ENCODE data around the gene ODAD4.
A peak's percentile ranks its signal among the peaks of the same experiment; 100 is the strongest.

The ODAD4 gene

GRCh38 chr17:41930009-41930832 lies at the start of gene ODAD4:
TSS of gene ODAD4 (plus strand) at chr17:41930617. CDS start at chr17:41930724, 107 bp downstream.
- DNase-seq, result peak; percentile 92 to 95

DNA sequence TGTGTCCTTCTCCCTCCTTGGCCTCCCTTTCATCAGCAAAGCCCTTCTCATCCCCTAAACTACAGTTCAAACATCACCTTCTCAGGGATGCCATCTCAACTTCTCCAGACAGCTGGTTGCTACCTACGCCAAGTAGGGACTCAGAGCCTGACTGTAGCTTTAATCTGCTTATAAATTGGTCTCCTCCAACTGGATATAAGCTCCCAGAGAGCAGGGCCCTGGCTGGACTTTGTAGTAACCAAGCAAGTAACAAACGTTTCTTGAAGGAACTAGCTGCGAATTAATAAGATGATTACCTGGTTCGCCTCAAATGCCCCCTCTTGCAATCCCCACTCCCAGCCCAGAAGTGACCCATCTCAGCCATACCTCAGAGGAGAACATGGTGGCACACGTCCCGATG lies 47.7 kb upstream of the ODAD4 start:
- no peak for DNase-seq

DNA sequence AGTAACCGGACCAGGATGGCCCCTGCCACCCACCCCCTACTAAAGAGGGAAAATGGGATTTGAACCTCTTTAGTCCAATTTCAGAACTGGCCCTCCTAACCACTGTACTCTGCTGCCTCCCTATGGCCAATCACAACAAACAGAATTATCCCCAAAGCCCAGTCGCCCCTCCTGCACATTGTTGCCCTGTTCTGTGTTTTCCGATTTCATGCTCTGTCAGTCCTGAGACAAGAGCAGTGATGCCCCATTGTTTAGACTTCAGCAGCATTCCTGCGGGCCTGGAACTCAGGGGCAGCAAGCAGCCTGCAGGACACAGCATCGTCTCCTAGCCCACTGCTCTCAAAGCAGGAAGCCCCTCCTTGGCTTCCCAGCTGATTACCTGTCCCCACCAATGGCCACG lies 44.7 kb upstream of the ODAD4 start:
- DNase-seq, result no peak

GRCh38 chr17:41888332-41888965 lies 42.0 kb upstream of the ODAD4 start:
- DNase-seq, result no peak

- DNase-seq, result no peak
These were observed 39.0 kb upstream of the ODAD4 start for GRCh38 chr17:41891135-41892020.

DNA sequence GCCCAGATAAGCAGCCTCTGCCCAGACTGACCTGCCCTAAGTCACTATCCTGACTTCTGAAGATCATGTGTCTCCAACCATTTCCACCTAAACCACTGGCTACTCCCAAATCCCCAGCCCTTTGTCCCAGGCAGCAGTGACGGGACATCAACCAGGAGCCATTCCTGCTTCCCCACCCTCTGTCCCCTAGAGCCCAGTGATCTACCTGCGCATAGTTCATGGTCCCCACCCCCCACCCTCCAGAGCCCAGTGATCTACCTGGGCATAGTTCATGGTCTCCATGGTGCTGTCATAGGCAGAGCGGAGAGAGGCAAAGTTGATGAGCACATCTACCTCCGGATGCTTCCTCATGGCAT lies 38.4 kb upstream of the ODAD4 start:
- no peak for DNase-seq

DNA sequence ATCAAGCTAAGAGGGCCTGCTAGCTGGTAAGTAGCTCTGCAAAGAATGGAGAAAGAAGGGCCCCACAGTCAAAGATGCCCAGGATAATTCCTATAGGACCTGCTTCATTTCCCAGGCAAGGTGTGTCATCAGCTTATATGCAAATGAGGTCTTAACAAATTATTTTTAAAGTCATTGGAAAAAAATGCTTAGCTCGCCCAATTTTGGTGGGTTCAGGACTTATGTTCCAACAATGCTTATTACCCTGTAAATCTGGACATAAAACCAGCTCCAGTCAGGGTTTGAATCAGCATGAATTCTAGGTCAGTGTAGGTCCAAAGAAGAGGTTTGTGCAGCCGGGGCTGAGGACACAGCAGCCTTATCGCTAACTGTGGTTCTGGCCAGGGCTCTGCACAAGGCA lies 37.0 kb upstream of the ODAD4 start:
- no peak for DNase-seq

GRCh38 chr17:41894791-41895331 lies 35.6 kb upstream of the ODAD4 start:
- no peak for DNase-seq

GRCh38 chr17:41895617-41896016 lies 34.8 kb upstream of the ODAD4 start:
- no peak for DNase-seq

- DNase-seq, result no peak
These were observed 33.7 kb upstream of the ODAD4 start for GRCh38 chr17:41896726-41897125.

DNA sequence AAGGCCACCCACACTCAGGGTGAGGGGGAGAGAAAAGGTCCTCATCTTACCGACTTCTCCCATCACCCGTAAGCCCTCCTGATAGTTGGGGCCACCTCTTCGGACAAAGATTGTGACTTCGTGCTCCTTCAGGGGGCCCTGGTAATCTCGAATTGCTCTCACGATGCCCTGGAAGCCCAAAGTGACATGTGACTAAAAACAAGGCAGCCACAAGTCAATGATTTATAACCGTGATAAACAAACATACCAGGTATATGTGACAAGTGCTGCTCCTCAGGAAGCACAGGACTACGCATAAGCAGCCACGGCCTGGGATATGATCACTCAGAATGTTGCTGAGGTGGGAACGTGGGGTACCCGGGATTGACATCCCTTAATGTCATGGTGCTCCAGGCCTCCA lies 28.8 kb upstream of the ODAD4 start:
- DNase-seq, result no peak

DNA sequence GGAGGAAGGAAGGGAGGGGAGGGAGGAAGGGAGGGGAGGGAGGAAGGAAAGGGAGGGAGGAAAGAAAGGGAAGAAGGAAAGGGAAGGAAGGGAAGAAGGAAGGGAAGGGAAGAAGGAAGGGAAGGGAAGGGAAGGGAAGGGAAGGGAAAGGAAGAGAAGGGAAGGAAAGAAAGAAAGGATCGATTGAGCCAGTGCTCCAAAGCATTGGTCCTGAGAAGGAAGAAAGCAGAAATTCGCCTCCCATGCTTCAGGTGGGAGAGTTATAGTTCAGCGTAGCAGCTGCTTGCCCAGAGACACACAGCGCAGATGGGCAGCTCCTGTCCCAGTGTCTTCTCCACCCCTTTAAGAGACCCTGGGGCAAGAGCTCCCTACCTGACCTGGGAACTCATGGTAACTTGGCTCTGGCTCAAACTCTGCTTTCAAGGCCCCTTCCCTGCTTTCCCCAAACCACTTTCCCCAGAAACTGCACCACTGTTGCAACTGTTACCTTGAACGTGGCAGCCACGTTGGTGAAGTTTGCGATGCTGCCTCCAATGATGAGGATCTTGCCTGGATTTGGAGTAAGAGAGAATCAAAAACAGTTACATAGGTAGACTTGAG lies 26.1 kb upstream of the ODAD4 start:
- DNase-seq, result no peak

GRCh38 chr17:41905172-41905571 lies 25.2 kb upstream of the ODAD4 start:
- DNase-seq, result no peak

GRCh38 chr17:41906465-41907184 lies 23.8 kb upstream of the ODAD4 start:
- DNase-seq, result no peak

- no peak for DNase-seq
These were observed 23.2 kb upstream of the ODAD4 start for GRCh38 chr17:41907185-41907556.

GRCh38 chr17:41907633-41908539 lies 22.5 kb upstream of the ODAD4 start:
- no peak for DNase-seq

DNA sequence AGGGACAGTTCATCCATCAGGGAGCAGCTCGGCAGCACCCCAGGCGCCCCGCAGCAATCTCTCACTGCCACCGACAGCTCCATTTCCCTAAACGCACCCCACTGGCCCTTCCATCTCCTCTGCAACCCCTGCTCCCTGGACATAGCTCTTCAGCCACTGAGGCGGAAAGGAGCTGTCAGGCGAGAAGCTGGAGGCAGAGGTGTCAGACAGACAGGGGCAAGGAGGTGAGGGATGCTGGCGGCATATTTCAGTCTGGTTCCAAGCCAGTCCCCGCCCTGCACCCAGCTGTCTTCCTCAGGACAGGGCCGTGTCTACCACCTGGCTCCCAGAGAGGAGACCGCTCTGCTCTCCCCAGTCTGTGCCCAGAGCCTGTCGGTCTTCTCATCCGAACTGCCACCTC lies 21.3 kb upstream of the ODAD4 start:
- DNase-seq, result no peak

DNA sequence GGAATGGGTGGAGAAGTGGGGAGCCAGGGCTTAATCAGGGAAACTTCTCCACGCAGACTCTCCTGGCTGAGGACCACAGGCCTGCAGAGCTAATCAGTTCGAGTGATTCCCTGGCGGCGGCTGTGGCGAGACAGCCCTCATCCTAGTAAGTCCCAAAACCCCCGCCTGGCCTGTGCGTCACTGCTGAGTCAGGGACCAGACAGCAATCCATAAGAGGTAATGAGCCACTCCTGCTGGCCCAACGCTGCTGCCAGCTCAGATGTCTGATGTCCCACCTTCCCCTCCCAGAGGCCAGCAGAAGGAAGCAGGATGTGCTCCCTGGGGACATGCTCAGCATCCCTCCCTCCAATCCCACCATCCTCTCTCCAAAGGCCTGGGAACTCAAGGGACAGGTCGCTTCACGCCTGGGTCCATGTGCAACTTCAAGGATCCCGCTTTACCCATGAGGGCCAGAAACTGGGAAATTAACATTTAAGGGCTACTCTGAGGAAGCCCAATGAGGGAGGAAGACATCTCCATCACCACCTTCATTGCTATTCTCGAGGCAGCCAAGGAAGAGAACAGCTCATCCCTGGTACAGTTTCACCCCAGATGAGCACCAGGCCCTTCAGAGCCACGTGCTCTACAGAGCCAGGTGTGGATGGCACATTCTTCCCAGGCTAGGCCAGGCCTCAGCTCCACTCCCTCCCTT lies 19.6 kb upstream of the ODAD4 start:
- DNase-seq, result no peak

DNA sequence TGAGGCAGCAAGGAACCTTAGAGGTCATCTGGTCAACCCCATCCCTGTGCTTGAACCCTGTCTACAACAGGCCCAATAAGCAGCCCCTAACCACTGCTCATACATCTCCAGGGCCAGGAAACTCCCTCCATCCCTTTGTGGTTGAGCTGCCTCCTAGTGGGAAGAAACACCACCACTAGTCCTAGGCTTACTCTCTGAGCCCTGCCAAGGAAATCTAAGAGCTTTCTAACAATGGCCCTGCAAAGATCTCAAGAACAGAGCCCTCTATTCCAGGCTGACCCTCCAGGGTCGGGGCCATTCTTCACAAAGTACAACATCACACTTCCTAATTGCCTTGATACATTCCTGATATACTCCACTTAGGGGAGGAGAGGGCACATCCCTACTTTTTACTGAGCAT lies 17.5 kb upstream of the ODAD4 start:
- DNase-seq, result no peak

DNA sequence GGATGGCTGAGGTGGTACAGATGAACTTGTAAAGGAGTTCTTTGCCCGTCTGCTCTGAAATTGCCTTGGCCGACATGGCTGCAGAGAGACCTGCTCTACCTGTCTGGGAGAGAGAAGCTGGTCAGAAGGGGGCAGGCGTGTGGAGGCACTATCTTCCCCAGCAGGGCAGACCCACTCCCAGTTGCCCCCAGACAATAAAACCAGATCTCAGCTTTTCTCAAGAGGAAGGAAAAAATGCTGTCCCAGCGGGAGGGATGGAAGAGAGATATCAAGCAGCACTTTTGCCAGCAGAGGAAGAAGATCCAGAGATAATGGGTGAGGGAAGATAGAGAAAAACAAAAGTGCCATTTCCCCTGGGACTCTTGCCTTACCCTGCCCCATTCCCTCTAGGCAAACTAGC lies 16.6 kb upstream of the ODAD4 start:
- DNase-seq, result no peak

DNA sequence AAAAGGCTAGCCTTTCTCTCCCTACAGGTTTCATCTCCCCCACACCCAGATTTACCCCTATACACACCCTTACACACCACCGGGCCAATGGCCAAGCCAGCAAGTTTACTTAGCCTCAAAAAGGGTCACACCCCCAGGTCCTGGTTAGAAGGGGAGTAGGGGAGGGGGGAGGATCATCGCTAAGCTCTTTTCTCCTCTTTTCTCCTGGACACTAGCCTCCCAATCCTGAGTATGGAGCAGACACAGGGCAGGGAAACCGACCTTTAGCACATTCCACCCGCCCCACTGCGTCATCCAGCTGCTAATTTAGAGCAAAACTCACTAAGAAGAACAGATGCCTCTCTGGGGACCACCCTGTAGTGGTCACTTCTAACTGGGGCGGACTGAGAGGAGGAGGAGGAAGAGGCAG lies 16.1 kb upstream of the ODAD4 start:
- DNase-seq, result no peak

All from stimulated activated CD4-positive, alpha-beta T cell treated with anti-CD3 and anti-CD28 coated beads, Interleukin-4, amount 100 ng/mL, for 4 hours (primary cell).